Measurements from ENCODE around the gene PTX4.

Gene PTX4, protein sequence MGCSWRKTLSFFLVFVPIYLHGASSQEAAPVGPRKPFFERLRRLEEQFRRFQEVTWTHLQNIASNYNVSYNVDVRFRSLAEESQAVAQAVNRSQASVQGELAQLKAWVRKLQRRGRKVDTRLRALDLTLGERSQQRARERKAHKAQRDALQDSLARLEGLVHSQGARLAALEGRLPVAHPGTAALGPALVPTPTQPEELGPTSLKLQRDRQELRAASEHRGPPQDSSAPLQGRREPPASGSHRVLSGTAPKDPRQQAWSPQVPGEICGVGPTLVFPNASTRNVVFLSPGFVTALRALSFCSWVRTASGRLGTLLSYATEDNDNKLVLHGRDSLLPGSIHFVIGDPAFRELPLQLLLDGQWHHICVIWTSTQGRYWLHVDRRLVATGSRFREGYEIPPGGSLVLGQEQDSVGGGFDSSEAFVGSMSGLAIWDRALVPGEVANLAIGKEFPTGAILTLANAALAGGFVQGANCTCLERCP

DNA sequence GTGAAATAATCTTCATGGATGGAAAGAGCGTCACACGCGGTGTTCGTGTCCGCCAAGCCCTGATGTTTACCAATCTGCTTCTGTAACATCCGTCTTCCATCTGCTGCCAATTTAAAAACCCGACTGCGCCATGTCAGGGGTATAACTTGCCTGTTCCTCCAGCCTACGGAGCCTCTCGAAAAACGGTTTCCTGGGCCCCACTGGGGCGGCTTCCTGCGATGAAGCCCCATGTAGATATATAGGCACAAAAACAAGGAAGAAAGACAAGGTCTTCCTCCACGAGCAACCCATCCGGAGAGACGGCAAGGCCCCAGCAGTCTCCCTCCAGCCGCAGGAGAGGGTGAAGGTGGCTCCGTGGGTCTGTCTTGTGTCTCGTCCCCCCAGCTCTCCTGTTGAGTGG lies at the start of gene PTX4:
PTX4 (minus strand) TSS at position 326 of the 400 bp plus-strand sequence; CDS start at position 291, 35 bp downstream.
- DNase-seq: no peak

DNA sequence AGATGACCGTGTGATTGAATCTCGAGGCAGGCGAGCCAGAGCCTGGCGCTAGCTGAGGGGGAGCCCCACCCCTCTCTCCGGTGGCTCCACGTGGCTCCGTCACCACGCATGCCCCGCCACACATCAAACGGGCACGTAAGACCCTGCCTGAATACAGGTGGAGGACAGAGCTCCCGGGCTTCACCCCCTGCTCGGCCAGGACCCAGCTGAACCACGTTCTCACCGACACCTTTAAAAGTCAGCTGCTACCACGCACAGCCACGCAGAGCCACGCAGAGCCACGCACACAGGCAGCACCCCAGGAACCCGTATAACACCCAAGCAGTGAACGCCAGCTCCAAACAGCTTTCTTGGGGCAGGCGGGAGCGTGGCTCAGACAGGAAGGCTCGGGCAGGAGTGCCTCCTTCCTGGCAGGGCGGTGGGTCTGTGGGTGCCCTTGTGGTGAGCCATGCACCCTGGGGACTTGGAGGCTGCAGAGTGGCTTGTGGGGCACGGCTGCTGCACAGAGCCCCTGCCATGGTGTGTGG lies 49.1 kb upstream of the PTX4 start:
- peak; percentile 46 for DNase-seq

DNA sequence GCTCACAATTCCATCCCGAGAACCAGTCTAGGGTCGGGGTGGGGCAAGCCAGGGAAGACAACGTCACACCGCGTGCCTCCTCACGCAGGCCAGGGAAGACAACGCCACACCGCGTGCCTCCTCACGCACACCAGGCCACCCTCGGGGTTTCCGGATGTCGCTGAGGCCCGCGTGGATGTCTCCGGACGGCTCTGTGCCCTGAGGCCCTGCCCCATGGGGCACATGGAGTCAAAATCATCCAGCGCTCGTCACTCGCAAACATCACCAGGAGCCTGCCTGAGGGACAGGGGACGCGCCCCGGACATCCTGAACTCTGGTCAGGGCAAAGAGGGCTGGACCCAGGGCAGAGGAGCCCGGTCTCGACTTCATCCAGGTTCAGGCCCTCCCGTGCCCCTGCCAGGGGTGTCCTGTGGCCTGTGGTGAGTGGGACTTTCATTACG lies 48.4 kb upstream of the PTX4 start:
- no peak for DNase-seq

DNA sequence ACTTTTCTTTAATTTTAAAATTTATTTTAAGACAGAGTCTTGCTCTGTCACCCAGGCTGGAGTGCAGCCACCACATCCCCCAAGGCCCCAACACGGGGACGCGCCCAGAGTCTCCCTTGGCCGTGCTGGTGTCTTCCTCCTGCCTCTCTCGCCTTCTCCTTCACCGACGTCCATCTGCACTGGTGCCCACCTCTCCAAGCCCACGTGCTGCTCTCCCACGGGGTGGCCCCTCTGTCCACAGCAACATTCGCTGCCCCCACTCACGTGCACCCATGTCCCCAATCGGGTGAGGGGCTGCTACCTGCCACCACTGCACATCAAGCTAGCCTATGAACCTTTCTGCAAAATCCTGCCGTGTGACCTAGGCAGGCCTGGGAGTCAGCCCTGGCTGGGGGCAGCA lies 47.9 kb upstream of the PTX4 start:
- DNase-seq: no peak

DNA sequence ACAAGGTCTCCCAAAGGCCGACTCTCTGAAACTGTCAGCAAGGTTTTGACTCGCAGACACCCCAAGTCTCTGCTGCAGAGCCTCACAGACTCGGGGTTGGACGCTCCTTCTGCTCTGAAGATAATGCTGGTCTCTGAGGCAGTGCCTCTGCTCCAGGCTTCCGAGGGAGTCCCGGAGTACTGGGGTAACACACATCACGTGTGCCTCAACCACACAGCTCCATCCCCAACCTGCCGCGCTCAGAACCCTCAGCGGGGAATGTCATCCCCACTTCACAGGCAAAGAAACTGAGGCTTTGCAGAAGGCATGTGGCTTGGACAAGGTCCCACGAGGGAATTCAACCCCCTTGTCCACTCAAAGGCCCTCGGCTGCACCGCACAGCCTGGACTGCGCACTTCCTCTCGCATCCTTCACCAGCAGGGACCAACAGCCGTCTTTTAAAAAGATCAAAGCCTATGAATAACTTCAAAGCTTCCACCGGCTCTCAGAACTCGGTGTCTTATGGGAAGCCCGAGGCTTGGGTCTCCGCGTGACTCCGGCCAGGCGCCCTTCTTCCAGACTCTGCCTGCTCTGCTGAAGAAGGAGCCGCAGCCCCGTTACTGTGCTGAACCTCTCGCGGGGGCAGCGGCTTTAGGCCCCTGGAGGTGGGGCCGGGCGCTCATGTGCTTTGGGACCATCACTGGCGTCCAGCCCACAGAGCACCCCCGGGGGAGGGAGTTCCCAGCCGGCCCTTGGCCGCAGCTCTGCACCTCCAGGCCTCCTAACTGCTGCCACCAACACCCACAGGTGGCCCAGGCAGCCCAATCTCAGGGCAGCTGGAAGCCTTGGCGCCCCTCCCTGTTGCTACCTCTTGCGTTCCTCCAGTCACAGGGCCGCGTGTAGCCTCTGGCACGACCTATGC lies 46.9 kb upstream of the PTX4 start:
- peak; percentile 29 for DNase-seq

DNA sequence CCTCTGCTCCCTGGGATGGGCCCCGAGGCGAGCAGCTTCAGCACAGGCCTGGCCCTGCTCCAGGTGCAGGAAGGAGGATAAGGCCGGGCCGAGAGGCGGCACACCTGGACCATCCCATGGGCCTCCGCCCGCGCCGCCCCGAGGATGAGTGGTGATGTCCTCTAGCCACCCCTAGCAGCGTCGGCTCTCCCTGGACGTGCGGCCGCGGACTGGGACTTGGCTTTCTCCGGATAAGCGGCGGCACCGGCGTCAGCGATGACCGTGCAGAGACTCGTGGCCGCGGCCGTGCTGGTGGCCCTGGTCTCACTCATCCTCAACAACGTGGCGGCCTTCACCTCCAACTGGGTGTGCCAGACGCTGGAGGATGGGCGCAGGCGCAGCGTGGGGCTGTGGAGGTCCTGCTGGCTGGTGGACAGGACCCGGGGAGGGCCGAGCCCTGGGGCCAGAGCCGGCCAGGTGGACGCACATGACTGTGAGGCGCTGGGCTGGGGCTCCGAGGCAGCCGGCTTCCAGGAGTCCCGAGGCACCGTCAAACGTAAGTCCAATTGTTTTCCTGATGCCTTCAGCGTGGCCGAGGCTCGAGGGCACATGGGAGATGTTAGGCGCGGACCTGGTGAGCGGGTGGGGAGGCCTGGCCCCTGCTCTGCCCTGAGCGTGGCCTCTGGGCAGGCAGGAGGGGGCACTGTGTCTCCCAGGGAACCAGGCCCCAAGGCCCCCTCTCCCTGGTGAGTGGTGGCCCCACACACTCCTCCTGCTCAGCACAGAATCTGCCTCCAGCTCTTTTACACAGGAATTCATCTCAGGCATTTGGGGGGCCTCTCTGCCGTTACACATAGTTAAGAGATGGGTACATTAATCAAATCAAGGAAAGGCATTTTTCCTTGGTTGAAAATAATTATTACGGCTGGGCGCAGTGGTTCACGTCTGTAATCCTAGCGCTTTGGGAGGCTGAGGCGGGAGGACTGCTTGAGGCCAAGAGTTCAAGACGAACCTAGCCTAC lies 45.6 kb upstream of the PTX4 start:
- DNase-seq: peak; percentile 23

DNA sequence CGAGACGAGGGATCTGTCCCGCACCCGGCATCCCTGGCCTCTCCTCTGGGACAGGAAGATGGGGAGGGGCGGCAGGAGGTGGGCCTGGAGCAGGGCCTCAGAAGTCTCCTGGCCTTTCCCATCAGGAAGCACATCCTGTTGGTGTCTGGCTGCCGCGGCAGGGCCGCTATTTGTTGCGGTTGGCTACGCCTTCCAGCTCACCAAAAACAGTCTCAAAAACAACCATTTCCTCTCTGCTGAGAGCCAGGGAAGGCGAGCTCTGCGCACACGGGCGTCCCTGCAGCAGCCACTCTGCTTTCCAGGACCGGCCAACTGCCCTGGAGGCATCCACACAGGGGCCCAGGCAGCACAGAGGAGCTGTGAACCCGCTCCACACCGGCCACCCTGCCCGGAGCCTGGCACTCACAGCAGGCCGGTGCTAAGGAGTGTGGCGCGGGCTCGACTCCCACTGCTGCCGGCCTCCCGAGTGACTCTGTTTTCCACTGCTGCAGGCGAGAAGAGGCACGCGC lies 44.8 kb upstream of the PTX4 start, which contains the start of gene TMEM204:
TMEM204 (plus strand) TSS at position 224 of the 509 bp plus-strand sequence. CDS start 610 bp downstream, outside the sequence.
- DNase-seq: no peak

DNA sequence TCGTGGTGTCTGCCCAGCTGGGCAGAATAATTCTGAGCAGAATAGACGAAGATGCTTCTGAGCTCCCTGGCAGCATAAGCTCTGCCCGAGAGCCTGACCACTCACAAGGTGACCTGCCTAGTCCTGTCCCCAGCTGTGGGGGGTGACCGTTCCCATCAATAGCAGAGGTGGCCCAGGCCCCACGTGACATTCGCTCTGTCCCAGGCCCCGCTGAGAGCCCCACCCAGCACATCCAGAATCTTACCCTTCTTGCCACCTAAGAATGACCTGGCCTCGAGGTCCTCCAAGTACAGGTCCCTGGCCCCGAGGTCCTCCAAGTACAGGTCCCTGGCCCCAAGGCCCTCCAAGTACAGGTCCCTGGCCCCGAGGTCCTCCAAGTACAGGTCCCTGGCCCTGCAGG lies 44.0 kb upstream of the PTX4 start:
- no peak for DNase-seq

DNA sequence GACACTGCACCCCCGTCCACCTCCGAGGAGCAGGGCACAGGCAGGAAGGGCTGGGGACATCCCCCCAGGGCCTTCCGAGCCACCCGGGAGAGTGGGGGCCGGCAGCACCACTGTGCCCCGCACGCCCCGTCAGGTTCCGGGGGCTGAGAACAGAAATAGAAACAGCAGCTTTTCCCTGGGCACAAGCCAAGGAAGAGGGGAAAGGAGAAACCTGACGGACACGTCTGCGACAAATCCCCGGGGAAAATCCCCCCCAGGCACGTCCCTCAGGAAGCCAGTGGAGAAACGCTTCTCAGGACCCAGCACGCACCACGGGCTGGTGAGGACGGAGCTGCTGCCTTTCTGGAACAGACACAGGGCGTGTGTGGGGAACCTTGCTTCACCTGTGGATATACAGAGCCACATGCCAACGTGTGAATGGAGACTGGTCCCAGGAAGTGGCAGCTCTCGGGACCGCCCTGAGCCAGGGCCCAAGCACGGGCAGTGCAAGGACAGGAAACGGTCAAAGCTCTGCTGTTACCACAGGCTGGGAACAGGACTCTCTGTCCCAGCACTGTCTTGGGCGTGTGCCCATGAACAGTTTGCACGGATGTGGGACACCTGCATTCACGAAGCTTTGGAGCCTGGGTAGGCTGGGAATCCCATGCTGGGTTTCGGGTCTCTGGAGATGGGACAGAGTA lies 43.5 kb upstream of the PTX4 start:
- no peak for DNase-seq

DNA sequence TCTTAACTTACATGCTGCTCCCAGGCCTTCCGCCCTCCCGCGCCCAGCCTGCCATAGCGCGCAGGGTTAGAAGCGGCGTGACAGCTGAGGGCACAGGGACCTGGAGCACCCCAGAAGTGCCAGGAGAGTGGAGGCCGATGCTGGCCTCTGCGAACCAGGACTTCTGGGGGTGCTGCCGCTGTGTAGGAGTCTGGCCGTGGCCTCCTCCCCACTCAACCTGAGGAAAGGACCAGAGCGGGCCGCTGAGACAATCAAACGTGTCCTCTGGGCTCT lies 42.8 kb upstream of the PTX4 start:
- no peak for DNase-seq

DNA sequence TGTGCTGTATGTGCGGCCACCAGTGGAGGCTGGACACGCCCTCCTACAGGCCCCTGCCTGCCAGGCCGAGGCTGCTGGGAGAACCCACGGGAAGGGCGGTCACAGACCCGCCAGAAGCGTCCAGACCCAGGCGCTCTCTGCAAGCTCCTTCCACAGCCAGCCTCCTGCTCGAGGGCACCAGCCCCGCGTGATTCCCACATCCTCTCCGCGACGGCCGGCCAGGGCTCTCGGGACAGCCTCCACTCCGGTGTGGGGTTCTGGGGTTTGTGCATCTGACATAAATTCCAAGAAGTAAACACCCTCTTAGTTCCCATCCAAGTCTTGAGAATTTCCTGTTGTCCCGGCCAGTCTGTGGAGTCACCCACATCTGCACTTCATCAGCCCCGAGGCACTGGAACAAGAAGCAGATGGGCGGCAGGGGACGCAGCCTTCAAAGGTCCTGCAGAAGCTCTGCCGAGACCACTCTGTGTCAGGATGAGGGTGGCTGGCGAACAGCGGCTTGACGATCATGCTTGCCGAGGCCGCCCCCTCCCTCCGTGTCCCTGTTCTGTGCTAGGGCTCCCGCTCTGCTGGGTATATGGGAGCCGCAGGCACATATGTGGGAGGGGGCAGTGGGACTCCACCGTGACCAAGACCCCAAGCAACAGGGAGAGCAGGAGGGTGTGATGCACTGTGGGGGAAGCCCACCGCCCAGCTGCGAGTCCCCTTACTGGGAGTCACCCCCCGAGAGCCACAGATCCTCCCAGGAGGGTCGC lies 42.3 kb upstream of the PTX4 start:
- no peak for DNase-seq

DNA sequence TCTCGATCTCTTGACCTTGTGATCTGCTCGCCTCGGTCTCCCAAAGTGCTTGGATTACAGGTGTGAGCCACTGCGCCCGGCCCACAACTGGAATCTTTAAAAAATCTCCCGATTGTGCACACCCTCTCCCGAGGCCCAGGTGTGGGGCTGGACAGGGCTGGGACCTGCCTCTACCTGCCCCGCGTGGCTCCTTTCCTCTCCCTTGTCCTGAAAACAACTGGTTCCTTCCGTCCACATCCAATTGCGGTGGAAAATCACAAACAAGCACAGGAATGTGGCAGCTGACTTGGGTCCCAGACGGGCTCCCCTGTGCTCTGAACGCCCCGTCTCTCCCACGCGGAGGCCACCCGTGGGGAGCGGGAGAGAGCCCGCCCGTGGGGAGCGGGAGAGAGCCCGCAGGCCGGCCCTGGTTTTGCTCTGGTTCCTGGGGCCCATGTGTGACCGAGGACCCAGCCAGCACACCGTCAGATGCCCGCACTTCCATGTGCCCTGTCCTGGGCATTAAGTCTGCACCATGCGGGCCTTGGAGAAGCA lies 41.7 kb upstream of the PTX4 start:
- DNase-seq: no peak

DNA sequence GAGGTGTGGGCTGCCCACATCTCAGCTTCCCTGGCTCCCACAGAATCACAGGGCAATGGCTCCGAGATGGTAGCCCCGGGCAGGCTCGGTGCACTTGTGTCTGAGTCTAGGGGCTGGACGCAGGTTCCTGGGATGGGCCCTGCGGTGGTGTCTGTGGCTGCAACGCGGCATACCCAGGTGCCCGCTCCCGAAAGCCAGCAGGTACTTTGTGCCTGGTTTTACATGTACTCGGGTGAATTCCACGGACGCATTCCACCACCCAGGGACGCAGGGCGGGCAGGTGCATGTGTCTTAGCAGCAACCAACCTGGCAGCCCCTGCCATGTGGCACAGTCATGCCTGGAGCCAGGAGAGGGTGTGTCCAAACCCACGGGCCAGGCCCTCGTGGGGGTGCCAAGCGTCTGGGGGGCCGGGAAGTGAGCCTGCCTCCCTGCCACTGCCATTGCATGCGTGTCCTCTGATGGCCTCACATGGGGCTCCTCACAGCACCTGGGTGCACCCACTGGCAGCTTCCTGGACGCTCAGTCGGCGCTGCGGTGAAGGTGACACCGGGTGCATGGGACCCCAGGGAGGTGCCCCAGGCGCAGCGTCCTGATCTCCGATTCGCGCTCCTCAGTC lies 40.3 kb upstream of the PTX4 start:
- no peak for DNase-seq

DNA sequence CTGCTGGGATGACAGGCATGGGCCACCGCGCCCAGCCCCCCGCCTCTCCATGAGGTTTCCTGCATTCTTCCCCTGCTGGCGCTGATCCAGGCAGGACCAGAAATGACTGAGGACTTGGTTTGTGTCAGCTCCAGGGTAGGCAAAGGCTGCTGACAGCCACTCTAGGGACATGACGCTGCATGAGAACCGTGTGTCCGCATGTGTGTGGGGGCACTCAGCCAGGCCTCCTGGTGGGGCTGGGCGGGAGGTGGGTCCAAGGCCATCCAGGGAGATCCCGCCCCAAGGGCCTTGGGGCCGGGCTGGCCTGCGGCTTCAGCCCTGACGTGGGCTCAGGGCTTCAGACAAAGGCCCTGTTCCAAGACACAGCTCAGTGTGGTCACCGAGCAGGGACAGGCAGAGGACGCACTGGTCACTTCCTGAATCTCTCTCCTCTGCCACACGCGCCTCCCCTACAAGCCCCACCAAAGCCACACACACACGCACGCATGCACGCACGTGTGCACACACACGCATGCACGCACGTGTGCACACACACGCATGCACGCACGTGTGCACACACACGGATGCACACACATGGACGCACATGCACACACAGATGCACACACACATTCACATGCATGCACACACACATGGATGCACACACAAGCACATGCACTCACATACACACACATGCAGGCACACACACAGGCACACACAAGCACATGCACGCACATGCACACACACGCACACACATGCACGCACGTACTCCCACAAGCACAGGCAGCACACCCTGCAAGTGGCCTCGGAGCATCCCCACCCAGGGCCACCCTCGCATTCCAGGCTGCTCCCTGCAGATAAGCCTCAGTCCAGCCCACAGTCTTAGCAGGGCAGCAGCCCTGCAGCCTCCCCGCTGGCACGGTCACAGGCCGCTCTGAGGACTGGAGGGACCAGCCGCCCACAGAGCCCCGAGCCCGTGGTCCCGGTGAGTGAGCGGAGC lies 39.4 kb upstream of the PTX4 start:
- no peak for DNase-seq

DNA sequence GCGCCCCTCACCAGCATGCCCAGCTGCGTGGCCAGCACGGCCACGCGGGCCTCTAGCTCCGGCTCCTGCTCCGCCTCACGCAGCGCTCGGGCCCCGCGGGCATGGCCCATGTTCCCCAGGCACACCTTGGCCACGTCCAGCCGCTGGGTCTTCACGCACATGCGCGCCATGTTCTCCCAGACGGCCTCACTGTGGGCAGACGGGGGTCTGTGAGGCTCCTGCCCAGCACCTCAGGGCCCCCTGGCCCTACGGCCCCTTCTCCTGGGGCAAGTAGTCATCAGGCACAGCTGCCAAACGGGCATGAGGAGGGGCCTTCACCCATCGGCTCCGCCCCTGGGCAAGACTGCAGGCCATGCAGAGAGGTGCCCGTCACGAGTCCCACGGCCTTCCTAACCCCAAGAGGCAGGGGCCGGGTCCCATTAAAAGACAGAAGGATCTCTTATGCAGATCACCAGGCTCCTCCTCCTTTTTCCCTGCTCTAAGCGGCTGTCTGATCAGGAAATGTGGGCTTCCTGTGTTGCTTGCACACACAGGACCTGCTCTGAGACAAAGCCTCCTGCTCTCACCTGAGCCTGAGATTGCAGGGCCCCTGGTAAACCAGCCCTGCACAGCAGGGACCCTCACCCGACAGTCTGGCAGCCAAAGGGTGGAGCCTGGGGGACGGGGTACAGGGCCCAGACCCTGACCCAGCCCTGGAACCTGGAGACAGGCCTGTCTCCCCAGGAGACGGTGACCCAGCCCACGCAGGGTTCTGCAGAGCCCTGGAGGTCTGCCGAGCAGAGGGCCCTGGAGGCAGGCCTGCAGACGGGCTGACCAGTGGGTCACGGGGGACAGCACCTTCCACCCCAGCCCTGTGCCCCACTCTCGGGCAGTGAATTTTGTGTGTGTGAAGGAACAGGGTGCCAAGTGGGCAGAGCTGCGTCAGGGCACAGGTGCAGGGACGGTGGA lies 38.1 kb upstream of the PTX4 start:
- DNase-seq: no peak

DNA sequence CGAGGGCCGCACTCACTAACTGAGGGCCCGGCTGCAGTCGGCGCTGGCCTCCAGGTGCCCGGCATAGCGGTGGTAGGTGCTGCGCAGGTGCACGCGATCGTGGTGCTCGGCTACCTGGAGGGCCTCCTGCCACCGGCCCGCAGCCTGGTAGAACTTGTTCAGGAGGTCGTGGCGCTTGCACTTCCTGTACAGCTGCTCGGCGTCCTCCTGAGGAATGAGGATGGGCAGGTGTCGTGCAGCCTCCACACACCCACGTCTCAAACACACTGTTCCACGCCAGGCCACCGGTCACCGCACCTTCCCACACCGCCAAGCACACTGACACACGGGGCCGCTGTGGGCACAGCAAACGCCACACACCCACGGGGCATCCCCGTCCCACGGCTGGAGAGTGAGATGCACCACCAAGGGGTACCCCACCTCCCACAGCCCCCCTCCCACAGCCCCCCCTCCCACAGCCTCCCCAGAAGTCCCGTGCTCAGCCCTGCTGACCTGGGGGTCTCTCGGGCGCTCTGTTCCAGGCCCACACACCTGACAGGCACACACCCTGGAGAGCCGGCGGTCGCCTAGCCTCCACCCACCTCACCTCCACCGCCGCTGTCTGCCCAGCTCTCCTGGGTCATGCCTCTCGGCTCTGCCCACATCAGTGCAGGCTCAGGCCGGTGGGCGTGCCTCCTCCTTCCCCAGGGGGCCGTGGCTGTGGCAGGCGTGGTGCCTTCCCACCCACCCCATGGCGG lies 37.3 kb upstream of the PTX4 start:
- DNase-seq: no peak

DNA sequence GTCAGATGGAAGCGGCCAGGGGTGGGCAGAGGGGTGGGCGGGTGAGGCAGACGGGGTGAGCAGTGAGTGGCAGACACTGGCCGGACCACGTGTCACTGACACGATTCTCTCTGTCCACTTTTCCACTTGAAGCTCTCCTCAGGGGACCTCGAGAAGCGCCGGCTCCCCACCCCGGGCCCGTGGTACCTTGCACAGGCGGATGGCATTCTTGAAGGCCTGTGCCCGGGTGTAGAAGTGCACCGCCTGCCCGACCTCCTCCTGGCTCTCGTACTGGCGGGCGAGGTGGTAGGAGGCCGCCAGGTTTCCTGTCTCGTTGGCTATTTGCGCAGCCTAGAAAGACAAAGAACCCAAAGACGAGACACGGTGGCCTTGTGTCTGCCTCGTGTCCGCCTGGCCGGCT lies 35.6 kb upstream of the PTX4 start:
- no peak for DNase-seq

Data from stimulated activated CD4-positive, alpha-beta T cell treated with anti-CD3 and anti-CD28 coated beads, Interleukin-1b, Interleukin-23, amount 100 ng/mL, for 48 hours (primary cell).